Measurements from ENCODE around the gene RSBN1L. TPM values are rescaled to one million over a fixed set of nuclear protein-coding genes. Genes with fewer than 3 reads are reported as not detected.

Gene RSBN1L
- total and polyA plus RNA-seq, 2 of the 8 experiments (the other 6 are each of a cell fraction or from before 2014, with no cell fraction given) = 4.1 to 22.1 TPM

- TF ChIP-seq TEAD4 (IDR thresholded peaks at IDR 0.05; ENCODE audit: low read depth, low read length) = no peak
- TF ChIP-seq SIRT6 (IDR thresholded peaks at IDR 0.05; ENCODE audit: low read length) = no peak
These were observed 42.1 kb downstream of the RSBN1L start (continued) for GRCh38 chr7:77738382-77738781.

Data from H1 (cell line).